K562 (cell line): Measurements from ENCODE around the gene GREB1. TPM values are rescaled to one million over a fixed set of nuclear protein-coding genes. Genes with fewer than 3 reads are reported as not detected.

Source experiments
- ATAC-seq: fragments of 200-7000 bp; cut with Tn5 transposase; 3 replicates; pipeline ENCODE4 v1.9.1; 2020; ENCODE audit warnings: moderate library complexity
- BruUV-seq: library from RNA; stranded (reverse); fragments of 400-500 nt; replicated peaks from 2 replicates; lab custom pipeline; 2021; lab: Mats Ljungman, UMichigan
- CTCF ChIA-PET: fragments of 300-600 bp; formaldehyde crosslinking; extraction: SDS; loops from one replicate; lab custom pipeline; 2021; ENCODE audit warnings: low intra/inter-chr PET ratio; lab: Yijun Ruan, JAX
- POLR2A ChIA-PET: fragments of 300-600, 350-650 bp; sonication (Branson Sonifier 250); formaldehyde crosslinking; extraction: SDS; loops from one replicate; lab custom pipeline; 2021; ENCODE audit warnings: antibody characterized with exemption, inconsistent platforms; lab: Yijun Ruan, JAX
- DNase-seq, 4 experiments: peaks; one replicate each; pipeline versions ENCODE4 v3.0.0 to v3.0.0-alpha.2; 2011 to 2018; ENCODE audit warnings: low spot score in 3 of 4, mixed read lengths in 3 of 4; ENCODE audit errors: extremely low read depth in 1 of 4
- FAIRE-seq: peaks from 2 replicates; lab custom pipeline; 2011; peaks lifted over from hg19 to GRCh38; lab: Jason Lieb, UNC
- H2AFZ ChIP-seq: 2 replicates; pipeline ENCODE4 v1.6.0; 2011; ENCODE audit warnings: low read depth, low read length, control low read depth, inconsistent platforms
- H3K27ac ChIP-seq: fragments of 200-600 bp; 3 replicates; pipeline ENCODE4 v1.8.0; 2011; ENCODE audit warnings: low read depth, mild to moderate bottlenecking, control low read depth, inconsistent platforms, low read length, moderate library complexity, mixed read lengths; ENCODE audit errors: extremely low read depth
- H3K27me3 ChIP-seq, 2 experiments: fragments of 300-600 bp in 1 of 2; 2 replicates in 1 of 2; 3 replicates in 1 of 2; pipeline versions ENCODE4 v1.6.0 to v1.8.0; 2011; ENCODE audit warnings: inconsistent platforms in 2 of 2, low read length in 2 of 2, mild to moderate bottlenecking in 1 of 2, mixed read lengths in 1 of 2, moderate library complexity in 1 of 2; ENCODE audit not compliant: control insufficient read depth in 2 of 2, insufficient read depth in 2 of 2
- H3K36me3 ChIP-seq: fragments of 300-600 bp; 3 replicates; pipeline ENCODE4 v1.8.0; 2011; ENCODE audit warnings: mild to moderate bottlenecking, low read length, inconsistent platforms; ENCODE audit not compliant: control insufficient read depth, insufficient read depth
- H3K4me1 ChIP-seq, 2 experiments: fragments of 200-600 bp in 1 of 2; replicated peaks in 1 of 2; 2 replicates in 1 of 2; 3 replicates in 1 of 2; pipeline versions ENCODE4 v1.5.1 to v1.8.0; 2011; ENCODE audit warnings: inconsistent platforms in 2 of 2, low read length in 2 of 2, mild to moderate bottlenecking in 1 of 2, mixed read lengths in 1 of 2, moderate library complexity in 1 of 2; ENCODE audit not compliant: control insufficient read depth in 2 of 2, insufficient read depth in 2 of 2
- H3K4me2 ChIP-seq: 2 replicates; pipeline ENCODE4 v1.6.1; 2011; ENCODE audit warnings: low read length, control low read depth, inconsistent platforms, mixed read lengths; ENCODE audit not compliant: insufficient read depth
- H3K4me3 ChIP-seq: fragments of 200-600 bp; sonication (generic), shearing (Covaris generic); 2 replicates; pipeline ENCODE4 v1.5.1; 2016; ENCODE audit warnings: control low read depth, inconsistent platforms
- H3K79me2 ChIP-seq: fragments of 200-600 bp; 3 replicates; pipeline ENCODE4 v1.8.0; 2011; ENCODE audit warnings: low read length, inconsistent platforms; ENCODE audit not compliant: control insufficient read depth, insufficient read depth
- H3K9ac ChIP-seq, 2 experiments: 2 replicates each; pipeline versions ENCODE4 v1.6.0 to v1.6.1; 2011; ENCODE audit warnings: low read depth in 2 of 2, low read length in 2 of 2, control low read depth in 1 of 2, inconsistent platforms in 1 of 2, mild to moderate bottlenecking in 1 of 2, mixed read lengths in 1 of 2; ENCODE audit not compliant: insufficient read depth in 1 of 2
- H3K9me1 ChIP-seq: one replicate; pipeline ENCODE4 v1.6.0; 2011; ENCODE audit warnings: inconsistent platforms, mild to moderate bottlenecking, low read length, moderate library complexity; ENCODE audit not compliant: control insufficient read depth, insufficient read depth
- H3K9me3 ChIP-seq: replicated peaks from 2 replicates; pipeline ENCODE4 v1.5.1; 2011; ENCODE audit warnings: low read depth, low read length, inconsistent platforms; ENCODE audit not compliant: control insufficient read depth, insufficient read depth
- H4K20me1 ChIP-seq: replicated peaks from 2 replicates; pipeline ENCODE4 v1.6.1; 2011; ENCODE audit warnings: low read length, inconsistent platforms, mixed read lengths; ENCODE audit not compliant: control insufficient read depth, insufficient read depth
- CSDE1 ChIP-seq, 2 experiments: fragments of 450-650 bp; IDR thresholded peaks; 2 replicates each; pipeline ENCODE4 v1.6.1; 2016; ENCODE audit warnings: mild to moderate bottlenecking in 1 of 2
- E2F3 ChIP-seq: fragments of 250-450 bp; sonication (Bioruptor Pico); IDR thresholded peaks from 2 replicates; pipeline ENCODE4 v1.4.0; 2020; ENCODE audit warnings: mild to moderate bottlenecking
- MED1 ChIP-seq: sonication (generic); formaldehyde crosslinking; IDR thresholded peaks from 2 replicates; pipeline ENCODE4 v1.8.1; 2023; ENCODE audit warnings: missing genetic modification reagents, borderline replicate concordance
- MIER1 ChIP-seq: fragments of 450-650 bp; IDR thresholded peaks from 2 replicates; pipeline ENCODE4 v1.6.1; 2016; ENCODE audit warnings: antibody characterized with exemption, mild to moderate bottlenecking, low read depth
- NFE2L1 ChIP-seq: fragments of 450-650 bp; IDR thresholded peaks from 2 replicates; pipeline ENCODE4 v1.6.1; 2016; ENCODE audit warnings: missing genetic modification characterization, low read depth, mild to moderate bottlenecking, missing compliant biosample characterization, moderate library complexity, borderline replicate concordance
- PTBP1 ChIP-seq: fragments of 200-400 bp; formaldehyde crosslinking; IDR thresholded peaks from 2 replicates; pipeline ENCODE4 v1.6.1; 2017; ENCODE audit warnings: low read depth, low read length
- SMAD4 ChIP-seq: fragments of 250-450 bp; sonication (Bioruptor Pico); conservative IDR thresholded peaks from 2 replicates; pipeline ENCODE4 v1.8.0; 2021; ENCODE audit warnings: inconsistent platforms, mild to moderate bottlenecking, moderate library complexity
- TEAD2 ChIP-seq: fragments of 450-650 bp; IDR thresholded peaks from 2 replicates; pipeline ENCODE4 v1.6.1; 2016; ENCODE audit warnings: missing genetic modification characterization, control low read depth, missing compliant biosample characterization
- ZC3H11A ChIP-seq: IDR thresholded peaks from 2 replicates; pipeline ENCODE4 v1.6.1; 2012; ENCODE audit warnings: low read depth, low read length, improper control_type of control experiment
- ZNF184 ChIP-seq: sonication (generic); formaldehyde crosslinking; IDR thresholded peaks from 2 replicates; pipeline ENCODE4 v1.5.0; 2020; ENCODE audit warnings: missing genetic modification reagents
- ZNF507 ChIP-seq: conservative IDR thresholded peaks from 2 replicates; pipeline ENCODE4 v1.6.1; 2017; ENCODE audit warnings: missing genetic modification characterization, missing compliant biosample characterization
- ZNF778 ChIP-seq: fragments of 450-650 bp; formaldehyde crosslinking; IDR thresholded peaks from 2 replicates; pipeline ENCODE4 v1.4.0; 2020; ENCODE audit warnings: mild to moderate bottlenecking, moderate library complexity
- WGBS: fragments of 100-300 bp; shearing (Covaris generic); methylation state at CpG from one replicate; pipeline ENCODE4 v1.1.6; 2016; ENCODE audit warnings: low coverage, mixed read lengths; ENCODE audit not compliant: insufficient coverage; ENCODE audit errors: missing lambda C conversion rate; 5-methylcytosine and 5-hydroxymethylcytosine counted together
- in situ Hi-C: fragments of 300-500 bp; cut with MboI; formaldehyde crosslinking; loops from 4 replicates; pipeline ENCODE4 v1.15.0; 2018; ENCODE audit warnings: inconsistent platforms, mixed read lengths
- intact Hi-C: fragments of 100-400 bp; cut with micrococcal nuclease; formaldehyde crosslinking; loops from 2 replicates; pipeline ENCODE4 v1.14.2; 2022
- polyA plus RNA-seq, 8 experiments: library from polyadenylated mRNA; depleted of rRNA in 4 of 8; stranded (reverse) in 5 of 8; unstranded in 3 of 8; fragments of >200 nt; fragmentation: Nextera tagmentation in 2 of 8; fragmentation: Illumina TruSeq in 1 of 8; extraction: Ambion mirVana in 2 of 8; extraction: Trizol in 1 of 8; gene quantifications; 2 replicates each; pipeline versions ENCODE4 v1.2.1 to v1.2.3, GENCODE V29; 2011 to 2014; ENCODE audit warnings: inconsistent platforms in 1 of 8, missing spikeins in 1 of 8
- total RNA-seq, 7 experiments: library from RNA; depleted of rRNA in 6 of 7; stranded (reverse); fragments of >200 nt in 6 of 7; fragmentation: Illumina TruSeq in 2 of 7; extraction: Trizol in 2 of 7; gene quantifications; 2 replicates each; pipeline versions ENCODE4 v1.2.1 to v1.2.3, GENCODE V29; 2011 to 2021; ENCODE audit warnings: low replicate concordance in 1 of 7
- TF ChIP-seq, protein P1 (sequence below): fragments of 450-650 bp; formaldehyde crosslinking; IDR thresholded peaks from 2 replicates; pipeline ENCODE4 v1.4.0; 2020; ENCODE audit warnings: mild to moderate bottlenecking, moderate library complexity
- TF ChIP-seq, protein P2 (sequence below): fragments of 150-350 bp; conservative IDR thresholded peaks from 2 replicates; pipeline ENCODE4 v1.6.1; 2014; ENCODE audit warnings: low read length
- TF ChIP-seq, protein P3 (sequence below): sonication (generic); formaldehyde crosslinking; IDR thresholded peaks from 2 replicates; pipeline ENCODE4 v1.9.0; 2022; ENCODE audit warnings: mild to moderate bottlenecking, missing genetic modification reagents
- TF ChIP-seq, protein P4 (sequence below): fragments of 250-450 bp; sonication (Bioruptor Pico); IDR thresholded peaks from 2 replicates; pipeline ENCODE4 v1.5.0; 2020; ENCODE audit warnings: mild to moderate bottlenecking

Gene GREB1
- total and polyA plus RNA-seq, 9 of the 15 experiments (the other 6 are each of a cell fraction or from before 2014, with no cell fraction given): 0.04 to 0.86 (median 0.10) TPM; not detected in 1

DNA sequence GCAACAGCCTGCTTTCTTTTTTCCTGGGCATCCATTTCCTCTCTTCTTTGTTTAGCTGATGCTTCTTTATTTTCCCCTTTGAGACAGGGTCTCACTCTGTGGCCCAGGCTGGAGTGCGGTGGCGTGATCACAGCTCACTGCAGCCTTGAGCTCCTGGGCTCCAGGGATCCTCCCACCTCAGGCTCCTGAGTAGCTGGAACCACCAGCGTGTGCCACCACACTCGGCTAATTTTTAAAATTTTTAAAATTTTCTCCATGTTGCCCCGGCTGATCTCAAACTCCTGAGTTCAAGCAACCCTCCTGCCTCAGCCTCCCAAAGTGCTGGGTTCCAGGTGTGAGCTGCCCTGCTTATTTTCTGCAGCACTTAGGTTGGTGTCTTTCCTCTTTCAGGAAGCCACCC is 77.4 kb downstream of the GREB1 start (continued):
- TF ChIP-seq MED1 (no peak), MIER1 (no peak), TEAD2 (tag) (no peak)

DNA sequence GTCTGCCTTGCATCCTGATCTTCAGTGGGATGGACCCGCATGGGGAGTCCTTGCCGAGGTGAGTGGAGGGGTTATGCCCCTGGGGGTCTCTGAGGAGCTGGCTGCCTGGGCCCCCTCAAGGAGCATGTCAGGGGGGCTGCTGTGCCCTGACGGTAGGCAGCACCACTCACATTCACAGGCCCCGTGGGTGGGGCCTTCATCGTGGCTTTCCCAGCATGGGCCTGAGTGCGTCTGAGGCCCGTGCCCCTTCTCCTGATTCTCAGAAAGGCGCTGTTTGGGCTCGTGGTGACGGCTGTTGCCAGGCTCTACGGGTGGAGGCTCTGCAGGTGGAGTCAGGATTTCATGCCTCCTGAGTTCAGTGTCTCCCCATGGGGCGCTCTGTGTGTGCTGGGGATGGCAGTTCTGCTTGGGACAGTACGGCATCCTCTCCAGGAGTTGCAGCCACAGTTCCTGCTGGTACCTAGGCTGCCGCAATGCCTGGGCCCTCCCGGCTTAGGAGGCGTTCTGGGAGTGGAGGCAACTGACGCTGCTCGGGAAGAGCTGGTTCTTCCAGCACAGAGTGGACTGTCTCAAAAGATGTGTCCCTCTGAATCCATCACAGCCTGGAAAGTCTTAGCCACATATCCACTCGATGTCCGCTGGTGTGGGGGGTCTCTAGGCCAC is 78.8 kb downstream of the GREB1 start:
- H3K27ac ChIP-seq: no peak overlapping the region
- no peak for TF ChIP-seq E2F3
- TF ChIP-seq, protein P1, sequence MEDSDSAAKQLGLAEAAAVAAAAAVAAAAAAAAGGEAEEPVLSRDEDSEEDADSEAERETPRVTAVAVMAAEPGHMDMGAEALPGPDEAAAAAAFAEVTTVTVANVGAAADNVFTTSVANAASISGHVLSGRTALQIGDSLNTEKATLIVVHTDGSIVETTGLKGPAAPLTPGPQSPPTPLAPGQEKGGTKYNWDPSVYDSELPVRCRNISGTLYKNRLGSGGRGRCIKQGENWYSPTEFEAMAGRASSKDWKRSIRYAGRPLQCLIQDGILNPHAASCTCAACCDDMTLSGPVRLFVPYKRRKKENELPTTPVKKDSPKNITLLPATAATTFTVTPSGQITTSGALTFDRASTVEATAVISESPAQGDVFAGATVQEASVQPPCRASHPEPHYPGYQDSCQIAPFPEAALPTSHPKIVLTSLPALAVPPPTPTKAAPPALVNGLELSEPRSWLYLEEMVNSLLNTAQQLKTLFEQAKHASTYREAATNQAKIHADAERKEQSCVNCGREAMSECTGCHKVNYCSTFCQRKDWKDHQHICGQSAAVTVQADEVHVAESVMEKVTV (CRISPR knock-in tag): no peak
- TF ChIP-seq PTBP1: no peak
- TF ChIP-seq ZNF507: no peak
- TF ChIP-seq, protein P2, sequence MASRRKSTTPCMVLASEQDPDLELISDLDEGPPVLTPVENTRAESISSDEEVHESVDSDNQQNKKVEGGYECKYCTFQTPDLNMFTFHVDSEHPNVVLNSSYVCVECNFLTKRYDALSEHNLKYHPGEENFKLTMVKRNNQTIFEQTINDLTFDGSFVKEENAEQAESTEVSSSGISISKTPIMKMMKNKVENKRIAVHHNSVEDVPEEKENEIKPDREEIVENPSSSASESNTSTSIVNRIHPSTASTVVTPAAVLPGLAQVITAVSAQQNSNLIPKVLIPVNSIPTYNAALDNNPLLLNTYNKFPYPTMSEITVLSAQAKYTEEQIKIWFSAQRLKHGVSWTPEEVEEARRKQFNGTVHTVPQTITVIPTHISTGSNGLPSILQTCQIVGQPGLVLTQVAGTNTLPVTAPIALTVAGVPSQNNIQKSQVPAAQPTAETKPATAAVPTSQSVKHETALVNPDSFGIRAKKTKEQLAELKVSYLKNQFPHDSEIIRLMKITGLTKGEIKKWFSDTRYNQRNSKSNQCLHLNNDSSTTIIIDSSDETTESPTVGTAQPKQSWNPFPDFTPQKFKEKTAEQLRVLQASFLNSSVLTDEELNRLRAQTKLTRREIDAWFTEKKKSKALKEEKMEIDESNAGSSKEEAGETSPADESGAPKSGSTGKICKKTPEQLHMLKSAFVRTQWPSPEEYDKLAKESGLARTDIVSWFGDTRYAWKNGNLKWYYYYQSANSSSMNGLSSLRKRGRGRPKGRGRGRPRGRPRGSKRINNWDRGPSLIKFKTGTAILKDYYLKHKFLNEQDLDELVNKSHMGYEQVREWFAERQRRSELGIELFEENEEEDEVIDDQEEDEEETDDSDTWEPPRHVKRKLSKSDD: no peak
- TF ChIP-seq, protein P3, sequence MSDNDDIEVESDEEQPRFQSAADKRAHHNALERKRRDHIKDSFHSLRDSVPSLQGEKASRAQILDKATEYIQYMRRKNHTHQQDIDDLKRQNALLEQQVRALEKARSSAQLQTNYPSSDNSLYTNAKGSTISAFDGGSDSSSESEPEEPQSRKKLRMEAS (CRISPR knock-in tag): no peak
- TF ChIP-seq NFE2L1 (tag): no peak
- TF ChIP-seq SMAD4 (CRISPR knock-in tag): no peak
- TF ChIP-seq ZNF778 (CRISPR knock-in tag): no peak
- no peak for TF ChIP-seq CSDE1 (IDR thresholded peaks at IDR 0.05)
- TF ChIP-seq, protein P4, sequence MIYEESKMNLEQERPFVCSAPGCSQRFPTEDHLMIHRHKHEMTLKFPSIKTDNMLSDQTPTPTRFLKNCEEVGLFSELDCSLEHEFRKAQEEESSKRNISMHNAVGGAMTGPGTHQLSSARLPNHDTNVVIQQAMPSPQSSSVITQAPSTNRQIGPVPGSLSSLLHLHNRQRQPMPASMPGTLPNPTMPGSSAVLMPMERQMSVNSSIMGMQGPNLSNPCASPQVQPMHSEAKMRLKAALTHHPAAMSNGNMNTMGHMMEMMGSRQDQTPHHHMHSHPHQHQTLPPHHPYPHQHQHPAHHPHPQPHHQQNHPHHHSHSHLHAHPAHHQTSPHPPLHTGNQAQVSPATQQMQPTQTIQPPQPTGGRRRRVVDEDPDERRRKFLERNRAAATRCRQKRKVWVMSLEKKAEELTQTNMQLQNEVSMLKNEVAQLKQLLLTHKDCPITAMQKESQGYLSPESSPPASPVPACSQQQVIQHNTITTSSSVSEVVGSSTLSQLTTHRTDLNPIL (CRISPR knock-in tag): no peak
- no peak for TF ChIP-seq ZNF184 (CRISPR knock-in tag)
- TF ChIP-seq ZC3H11A: no peak

More for the DNA sequence above, 78.8 kb downstream of the GREB1 start:
- H3K9me1 ChIP-seq: no peaks in the 10 kb centered on the region
- DNase-seq (no peak), ATAC-seq (no peak), FAIRE-seq (no peak)
- ChIA-PET CTCF (no interaction called here), POLR2A (no interaction called here)
- 3% methylated on average over 19 of the region's 20 CpGs for WGBS
- no peak overlapping the region for H3K4me2 ChIP-seq
- H3K36me3 ChIP-seq: no peaks in the 10 kb centered on the region
- no peaks in the 10 kb centered on the region for H3K79me2 ChIP-seq
- intact Hi-C loops (no loop called here), in situ Hi-C loops (no loop called here)
- peaks cover 0 to 7% of the 10 kb centered on the region in 2 experiments; a peak in 2 of 5 replicates for H3K4me1 ChIP-seq
- no peak overlapping the region for H2AFZ ChIP-seq
- no peak overlapping the region for H3K4me3 ChIP-seq
- H3K9ac ChIP-seq: no peak overlapping the region
- no TSS peak for BruUV-seq
- no peaks in the 10 kb centered on the region for H3K9me3 ChIP-seq
- 0 out of 2 replicates have a peak, but pooled peaks cover 6% of the 10 kb centered on the region for H4K20me1 ChIP-seq
- peaks cover 60 to 82% of the 10 kb centered on the region in 2 experiments for H3K27me3 ChIP-seq
